ENCODE measurements around the gene DNAH17. TPM values are rescaled to one million over a fixed set of nuclear protein-coding genes. Genes with fewer than 3 reads are reported as not detected.

Gene DNAH17
- total RNA-seq, 1 experiment from 2014 or later: 0.13 TPM

- H3K18ac ChIP-seq (ENCODE audit: insufficient read length, low read depth, low read length): no peak overlapping the region
- no peaks in the 10 kb centered on the region for H3K79me2 ChIP-seq (ENCODE audit: insufficient read depth, low read length)
- H3T11ph ChIP-seq (ENCODE audit: low read length): no peak overlapping the region
- no peak overlapping the region for H2BK20ac ChIP-seq (ENCODE audit: low read depth, low read length, poor library complexity, severe bottlenecking)
- H3K4me2 ChIP-seq (ENCODE audit: insufficient read depth, insufficient read length, low read length): no peak overlapping the region
- H3K4me3 Mint-ChIP-seq: no peak overlapping the region
- no peak overlapping the region for H3K56ac ChIP-seq (ENCODE audit: insufficient read length, low read depth, low read length)
- no peak overlapping the region for H2BK5ac ChIP-seq (ENCODE audit: insufficient read length, low read length)
- H3K27ac ChIP-seq (ENCODE audit: insufficient read length, low read depth, low read length): no peak overlapping the region
- no peaks in the 10 kb centered on the region for H3K27me3 ChIP-seq (ENCODE audit: insufficient read depth, low read length)
- H4K20me1 ChIP-seq (ENCODE audit: control insufficient read depth, insufficient read depth, insufficient read length): no peaks in the 10 kb centered on the region
- H3K23me2 ChIP-seq (ENCODE audit: insufficient read length, low read depth, low read length, poor library complexity, severe bottlenecking): no peaks in the 10 kb centered on the region
- no peaks in the 10 kb centered on the region for H3K4me1 ChIP-seq (ENCODE audit: insufficient read depth, low read length)
- no peak overlapping the region for H3K23ac ChIP-seq (ENCODE audit: insufficient read length, low read depth, low read length)
- no peak overlapping the region for H3K14ac ChIP-seq (ENCODE audit: insufficient read depth, low read length)
- no peak overlapping the region for H3K9ac ChIP-seq (ENCODE audit: extremely low read depth, insufficient read length, low read length)
- no CpG with 5 or more reads among the region's 7 CpGs for WGBS (ENCODE audit: extremely low coverage, insufficient read length, low lambda C conversion rate)
- no peak overlapping the region for H4K5ac ChIP-seq (ENCODE audit: insufficient read length, low read depth, low read length)
- no peak overlapping the region for H4K8ac ChIP-seq (replicated peaks; ENCODE audit: insufficient read length, low read depth, low read length)
- no peak for DNase-seq
- no peak overlapping the region for H2BK15ac ChIP-seq (ENCODE audit: low read depth, low read length)
- H3K27me3 Mint-ChIP-seq (ENCODE audit: low read depth): peaks cover 21% of the 10 kb centered on the region
- H3K9me3 Mint-ChIP-seq: no peaks in the 10 kb centered on the region
- no peak overlapping the region for H4K91ac ChIP-seq (ENCODE audit: insufficient read length, low read depth, low read length)
- H3K4ac ChIP-seq (ENCODE audit: low read depth, low read length): no peak overlapping the region
- no peaks in the 10 kb centered on the region for H3K79me1 ChIP-seq (ENCODE audit: insufficient read depth, low read depth, low read length, poor library complexity, severe bottlenecking)
- no peak overlapping the region for H2BK120ac ChIP-seq (ENCODE audit: low read depth, low read length, poor library complexity, severe bottlenecking)
- H3K4me1 Mint-ChIP-seq: no peaks in the 10 kb centered on the region
- H3K36me3 Mint-ChIP-seq (ENCODE audit: insufficient read depth in 1 of 3, low read depth in 3 of 3): no peaks in the 10 kb centered on the region
- H2AFZ ChIP-seq (ENCODE audit: low read length): no peak overlapping the region
- TF ChIP-seq CTCF (conservative IDR thresholded peaks at IDR 0.05): no peak
- H2BK12ac ChIP-seq (ENCODE audit: insufficient read length, low read depth, low read length): no peak overlapping the region
- no peak overlapping the region for H2AK5ac ChIP-seq (ENCODE audit: insufficient read length, low read length)
- no peak overlapping the region for H3K27ac Mint-ChIP-seq
- H3K9me3 ChIP-seq (ENCODE audit: control insufficient read depth, low read depth, low read length): no peaks in the 10 kb centered on the region
Observed at GRCh38 chr17:78562734-78563133, 14.5 kb downstream of the DNAH17 start.

All from H9 (cell line).